HG02852 (cell line): Measurements from ENCODE around the gene FREM1.

Source experiments
- ATAC-seq: cut with Tn5 transposase; IDR thresholded peaks from one replicate; pipeline ENCODE4 v1.9.1; 2021; ENCODE audit warnings: mild to moderate bottlenecking, moderate library complexity; ENCODE audit not compliant: unreplicated experiment

The FREM1 gene

GRCh38 chr9:14870090-14870489 lies 40.1 kb downstream of the FREM1 start:
- ATAC-seq, result no peak

DNA sequence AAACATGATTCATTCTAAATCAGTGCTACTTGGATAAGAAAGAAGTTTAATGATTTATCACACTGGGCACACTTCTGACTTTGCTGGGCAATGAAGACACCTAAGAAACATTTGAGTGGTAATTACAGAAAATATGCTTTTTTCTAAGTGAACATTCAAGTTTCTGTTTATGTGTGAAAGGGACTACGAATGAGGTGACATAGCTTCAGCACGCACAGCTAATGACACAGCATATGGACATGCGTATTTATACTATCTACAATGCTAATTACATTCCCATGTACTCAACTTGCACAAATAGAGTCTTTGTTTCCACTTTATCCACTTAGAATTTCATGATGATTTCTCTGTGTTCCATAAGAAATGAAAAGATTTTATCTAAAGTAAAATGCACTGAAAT lies 40.6 kb downstream of the FREM1 start:
- ATAC-seq, result no peak

GRCh38 chr9:14868772-14869583 lies 41.2 kb downstream of the FREM1 start:
- ATAC-seq, result no peak

- no peak for ATAC-seq
These were observed 41.8 kb downstream of the FREM1 start for GRCh38 chr9:14868418-14868771.

- ATAC-seq, result no peak
These were observed 44.0 kb downstream of the FREM1 start for GRCh38 chr9:14866200-14866749.

DNA sequence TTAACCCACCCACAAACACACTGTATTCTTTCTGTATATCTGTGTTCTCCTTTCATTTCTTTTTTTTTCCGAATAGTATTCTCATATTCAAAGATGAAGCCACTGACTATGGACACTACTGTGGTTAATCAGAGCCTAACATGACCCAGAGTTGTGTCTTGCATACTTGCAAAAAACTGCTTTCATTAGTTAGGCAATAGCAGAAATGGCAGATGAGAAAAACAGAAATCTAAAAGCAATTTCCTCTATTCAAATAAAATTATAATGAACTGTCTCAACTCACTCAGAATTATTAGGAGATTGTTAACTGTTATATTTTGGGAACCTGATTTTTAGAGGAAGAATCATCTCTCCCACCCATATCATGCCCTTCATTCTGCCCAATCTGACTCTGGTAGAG lies 45.9 kb downstream of the FREM1 start:
- no peak for ATAC-seq

DNA sequence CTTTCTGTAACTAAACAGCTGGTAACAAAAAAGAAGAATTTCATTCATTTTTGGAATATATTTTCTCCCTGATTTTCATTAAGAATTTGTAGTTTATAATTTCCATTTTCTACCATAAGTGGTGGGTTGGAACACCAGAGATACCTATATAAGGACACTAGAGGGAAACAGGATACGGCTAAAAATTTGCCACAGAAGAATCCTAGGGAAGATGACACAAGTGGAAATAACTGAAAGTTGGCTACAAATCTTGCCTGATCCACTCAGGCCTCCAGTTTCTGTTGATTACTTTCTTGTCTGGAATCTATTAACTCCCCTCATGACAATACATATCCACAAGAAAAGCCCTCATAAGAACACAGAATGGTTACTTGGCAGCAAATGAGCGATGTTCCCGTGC lies 46.8 kb downstream of the FREM1 start:
- no peak for ATAC-seq

- ATAC-seq, result no peak
These were observed 52.6 kb downstream of the FREM1 start for GRCh38 chr9:14857449-14858305.

- no peak for ATAC-seq
These were observed 60.4 kb downstream of the FREM1 start for GRCh38 chr9:14849851-14850250.

- ATAC-seq, result no peak
These were observed 60.9 kb downstream of the FREM1 start for GRCh38 chr9:14849296-14849695.

DNA sequence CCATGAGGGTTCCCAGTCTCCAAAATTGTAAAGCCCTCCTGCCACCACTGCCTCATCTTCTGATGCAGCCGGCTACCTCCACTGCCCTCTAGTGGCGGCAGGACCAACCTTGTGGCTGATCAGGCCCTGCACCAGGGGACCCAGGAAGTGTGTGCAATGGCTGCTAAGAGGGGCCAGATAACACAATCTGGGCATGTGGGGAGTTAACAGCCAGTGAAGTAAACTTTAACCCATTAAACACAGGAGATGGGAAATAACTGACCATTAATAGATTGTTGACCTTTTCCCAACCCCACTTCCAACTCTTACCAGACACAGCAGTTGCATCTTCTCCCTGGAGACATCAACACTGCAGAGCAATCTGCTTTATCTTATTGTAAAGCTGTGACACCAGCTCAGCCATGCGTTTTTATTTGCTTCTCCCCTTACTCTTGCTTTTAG lies 63.3 kb downstream of the FREM1 start:
- peak; percentile 98 for ATAC-seq

- no peak for ATAC-seq
These were observed 67.1 kb downstream of the FREM1 start for GRCh38 chr9:14843163-14843562.

DNA sequence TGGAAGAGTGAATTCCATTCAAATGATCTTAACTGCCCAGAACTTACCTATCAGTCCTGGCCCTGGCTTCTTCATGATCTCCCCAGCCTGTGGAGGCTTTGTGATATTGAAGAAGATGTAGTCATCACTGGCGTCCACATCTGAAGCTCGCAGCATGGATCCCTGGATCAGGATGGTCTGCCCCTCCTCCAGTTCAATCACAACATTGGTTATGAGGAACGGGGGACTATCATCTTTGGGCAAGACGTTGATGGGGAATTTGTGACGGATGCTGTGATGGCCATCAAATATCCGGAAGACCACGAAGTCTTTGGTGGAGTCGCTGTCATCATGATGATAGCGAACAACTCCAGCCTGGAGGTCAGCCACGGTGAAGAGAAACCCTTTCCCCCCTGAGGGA lies 68.0 kb downstream of the FREM1 start:
- ATAC-seq, result no peak

DNA sequence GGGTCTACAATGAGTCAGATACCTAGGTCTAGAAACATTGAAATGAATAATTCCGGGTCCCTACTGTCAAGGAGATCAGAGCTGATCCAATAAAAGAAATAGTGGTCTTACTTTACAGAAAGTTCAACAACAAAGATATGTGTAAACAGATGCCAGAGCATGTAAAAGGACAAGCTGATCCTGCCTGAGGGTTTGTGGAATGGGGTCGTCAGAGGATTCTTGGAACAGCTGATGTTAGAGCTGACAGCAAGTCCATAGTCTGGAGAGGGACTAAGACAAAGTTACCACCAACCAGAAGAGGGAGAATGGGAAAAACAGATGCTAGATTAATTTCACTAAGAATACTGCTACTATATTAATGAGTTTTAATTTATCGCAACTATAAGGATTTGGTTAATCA lies 71.5 kb downstream of the FREM1 start:
- no peak for ATAC-seq

GRCh38 chr9:14836885-14837284 lies 73.3 kb downstream of the FREM1 start:
- ATAC-seq, result no peak

- no peak for ATAC-seq
These were observed 78.6 kb downstream of the FREM1 start for GRCh38 chr9:14831661-14832060.

DNA sequence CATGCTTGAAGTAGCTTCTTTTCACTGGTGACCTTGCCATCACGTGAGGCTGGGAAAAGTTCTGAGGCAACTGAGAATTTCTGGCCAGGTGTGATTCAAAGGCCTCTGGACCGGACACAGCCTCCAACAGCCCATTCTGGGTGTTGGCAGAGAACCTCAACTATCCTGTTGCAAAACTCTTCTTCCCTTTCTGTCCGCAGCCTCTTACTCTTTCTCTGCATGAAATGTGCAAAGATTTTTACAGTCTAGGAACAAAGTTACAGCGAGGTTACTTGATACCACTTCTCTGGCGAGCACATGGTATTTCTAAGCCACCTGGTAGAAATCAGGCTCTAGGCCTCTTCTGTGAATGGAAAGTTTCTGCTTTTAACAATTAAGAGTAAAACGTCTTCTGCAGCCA lies 79.2 kb downstream of the FREM1 start:
- no peak for ATAC-seq

- no peak for ATAC-seq
These were observed 80.2 kb downstream of the FREM1 start for GRCh38 chr9:14830057-14830456.

DNA sequence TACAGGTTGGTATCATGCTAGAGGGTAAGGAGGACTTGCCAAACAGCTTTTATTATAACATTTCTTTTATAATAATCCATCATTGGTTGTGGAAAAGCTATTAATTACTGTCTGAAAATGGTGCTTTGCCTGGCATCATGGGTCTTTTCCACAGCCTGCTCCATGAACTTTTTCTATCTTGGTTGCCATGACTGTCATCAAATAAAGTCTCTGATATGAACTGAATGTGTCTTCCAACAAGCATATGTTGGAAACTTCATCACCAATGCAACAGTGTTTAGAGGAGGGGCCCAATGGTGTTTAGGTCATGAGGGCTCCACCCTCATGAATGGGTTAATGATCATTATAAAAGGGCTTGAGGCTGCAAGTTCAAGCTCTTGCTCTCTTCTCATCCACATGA lies 81.0 kb downstream of the FREM1 start:
- ATAC-seq, result no peak

GRCh38 chr9:14827805-14828204 lies 82.4 kb downstream of the FREM1 start:
- ATAC-seq, result no peak

DNA sequence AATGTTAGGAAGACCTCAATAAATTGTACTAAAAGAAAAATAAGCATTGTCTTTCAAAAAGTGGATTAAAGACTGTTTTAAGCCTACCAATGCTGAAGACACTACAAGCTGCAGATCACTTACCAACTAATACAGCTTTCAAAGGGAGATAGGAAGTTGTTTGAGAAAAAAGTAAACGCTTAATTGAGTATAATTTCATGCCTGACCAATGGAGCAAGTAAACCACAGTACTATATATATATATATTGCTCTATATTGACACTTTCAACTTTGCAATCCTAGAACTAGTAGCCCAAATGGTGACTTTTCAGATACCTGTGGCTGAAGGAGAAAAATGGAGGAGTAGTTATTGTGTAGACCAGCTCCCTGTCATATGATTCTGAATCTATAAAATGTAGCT lies 85.7 kb downstream of the FREM1 start:
- no peak for ATAC-seq

DNA sequence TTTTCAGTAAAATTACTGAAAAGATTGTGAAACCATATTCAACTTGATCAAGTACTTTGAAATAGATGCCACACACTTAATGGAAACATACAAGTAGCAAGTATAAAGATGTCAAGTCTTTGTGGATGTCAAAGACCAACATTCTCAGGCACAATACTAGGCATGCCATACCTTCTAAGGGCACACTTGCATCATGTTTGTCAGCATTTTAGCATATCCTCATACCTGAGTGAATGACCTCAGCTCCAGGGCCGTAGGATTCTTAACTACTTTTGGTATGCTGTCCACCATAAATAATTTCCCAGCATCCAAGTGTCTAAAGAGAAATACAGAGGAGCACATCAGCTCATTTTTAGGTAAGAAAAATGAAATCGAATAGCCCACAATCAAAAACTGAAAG lies 86.4 kb downstream of the FREM1 start:
- ATAC-seq, result no peak
